ENCODE results near the gene LIPE.
A peak's percentile ranks its signal among the peaks of the same experiment; 100 is the strongest.
"Not testable (repeated sequence)": the region's sequence is repeated elsewhere in the genome, so short reads cannot be mapped to it uniquely, and the experiment has no call there.

LIPE gene

GRCh38 chr19:42459926-42460325, 32.7 kb upstream of the LIPE start:
- Histone ChIP-seq H3K9me3 (ENCODE audit: control insufficient read depth, low read length) (no peaks in the 10 kb centered on the region), H3K4me1 (no peaks in the 10 kb centered on the region), H3K27ac (no peak overlapping the region), H3K36me3 (ENCODE audit: control insufficient read depth, insufficient read depth, low read length) (no peaks in the 10 kb centered on the region), H2AFZ (no peak overlapping the region), H3K27me3 (ENCODE audit: control insufficient read depth, insufficient read depth, low read length) (no peaks in the 10 kb centered on the region), H3K4me2 (ENCODE audit: low read length) (no peak overlapping the region), H3K4me3 (ENCODE audit: low read depth, low read length) (no peak overlapping the region), H3K9ac (no peak overlapping the region), H3K79me2 (no peaks in the 10 kb centered on the region)
- TF ChIP-seq CTCF (IDR thresholded peaks at IDR 0.05): no peak

DNA sequence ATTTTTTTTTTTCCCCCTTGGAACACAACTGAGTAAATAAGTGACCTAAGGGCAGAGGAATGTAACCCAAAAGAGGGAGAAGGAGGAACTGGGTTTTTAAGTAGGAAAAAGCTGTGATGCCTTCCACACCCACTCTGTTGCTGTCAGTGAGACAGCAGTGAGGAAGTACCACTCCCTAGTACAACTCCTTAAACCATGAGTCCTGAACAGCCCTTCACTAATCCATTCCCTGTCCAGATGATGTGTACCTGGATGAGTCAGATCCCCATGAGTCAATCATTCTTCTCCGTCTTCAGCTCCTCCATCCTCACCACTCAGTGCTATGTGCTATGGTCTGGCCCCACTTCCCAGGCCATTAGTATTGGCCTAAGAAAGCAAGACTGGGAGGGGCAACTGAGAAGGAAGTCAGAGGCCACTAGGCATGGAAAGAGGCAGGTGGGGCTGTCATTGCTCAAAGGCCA, 28.5 kb upstream of the LIPE start:
- H3K9me3 ChIP-seq (ENCODE audit: control insufficient read depth, low read length): no peaks in the 10 kb centered on the region
- no peaks in the 10 kb centered on the region for H3K36me3 ChIP-seq (ENCODE audit: control insufficient read depth, insufficient read depth, low read length)
- no peaks in the 10 kb centered on the region for H3K79me2 ChIP-seq
- H3K9ac ChIP-seq: no peak overlapping the region
- no peak for TF ChIP-seq CTCF (IDR thresholded peaks at IDR 0.05)
- no peaks in the 10 kb centered on the region for H3K4me1 ChIP-seq
- H3K27me3 ChIP-seq (ENCODE audit: control insufficient read depth, insufficient read depth, low read length): no peaks in the 10 kb centered on the region
- no peak overlapping the region for H3K4me3 ChIP-seq (ENCODE audit: low read depth, low read length)
- no peak overlapping the region for H2AFZ ChIP-seq
- H3K4me2 ChIP-seq (ENCODE audit: low read length): no peak overlapping the region
- no peak overlapping the region for H3K27ac ChIP-seq

- no peaks in the 10 kb centered on the region for H3K79me2 ChIP-seq
- H3K36me3 ChIP-seq (ENCODE audit: control insufficient read depth, insufficient read depth, low read length): no peaks in the 10 kb centered on the region
- H3K27ac ChIP-seq: no peak overlapping the region
- H3K4me3 ChIP-seq (ENCODE audit: low read depth, low read length): no peak overlapping the region
- no peak overlapping the region for H3K4me2 ChIP-seq (ENCODE audit: low read length)
- no peak overlapping the region for H2AFZ ChIP-seq
- no peaks in the 10 kb centered on the region for H3K9me3 ChIP-seq (ENCODE audit: control insufficient read depth, low read length)
- H3K9ac ChIP-seq: no peak overlapping the region
- TF ChIP-seq CTCF (IDR thresholded peaks at IDR 0.05): no peak
- no peaks in the 10 kb centered on the region for H3K27me3 ChIP-seq (ENCODE audit: control insufficient read depth, insufficient read depth, low read length)
- H3K4me1 ChIP-seq: peaks cover 3% of the 10 kb centered on the region
Measured at GRCh38 chr19:42455086-42455485, 27.9 kb upstream of the LIPE start.

GRCh38 chr19:42452590-42452989, 25.4 kb upstream of the LIPE start:
- no peak for TF ChIP-seq CTCF (IDR thresholded peaks at IDR 0.05)
- Histone ChIP-seq H3K4me3 (ENCODE audit: low read depth, low read length) (no peak overlapping the region), H3K27ac (no peak overlapping the region), H3K9ac (no peak overlapping the region), H3K27me3 (ENCODE audit: control insufficient read depth, insufficient read depth, low read length) (no peaks in the 10 kb centered on the region), H3K9me3 (ENCODE audit: control insufficient read depth, low read length) (no peaks in the 10 kb centered on the region), H3K79me2 (no peaks in the 10 kb centered on the region), H3K36me3 (ENCODE audit: control insufficient read depth, insufficient read depth, low read length) (no peaks in the 10 kb centered on the region), H3K4me2 (ENCODE audit: low read length) (no peak overlapping the region), H3K4me1 (peaks cover 4% of the 10 kb centered on the region), H2AFZ (no peak overlapping the region)

DNA sequence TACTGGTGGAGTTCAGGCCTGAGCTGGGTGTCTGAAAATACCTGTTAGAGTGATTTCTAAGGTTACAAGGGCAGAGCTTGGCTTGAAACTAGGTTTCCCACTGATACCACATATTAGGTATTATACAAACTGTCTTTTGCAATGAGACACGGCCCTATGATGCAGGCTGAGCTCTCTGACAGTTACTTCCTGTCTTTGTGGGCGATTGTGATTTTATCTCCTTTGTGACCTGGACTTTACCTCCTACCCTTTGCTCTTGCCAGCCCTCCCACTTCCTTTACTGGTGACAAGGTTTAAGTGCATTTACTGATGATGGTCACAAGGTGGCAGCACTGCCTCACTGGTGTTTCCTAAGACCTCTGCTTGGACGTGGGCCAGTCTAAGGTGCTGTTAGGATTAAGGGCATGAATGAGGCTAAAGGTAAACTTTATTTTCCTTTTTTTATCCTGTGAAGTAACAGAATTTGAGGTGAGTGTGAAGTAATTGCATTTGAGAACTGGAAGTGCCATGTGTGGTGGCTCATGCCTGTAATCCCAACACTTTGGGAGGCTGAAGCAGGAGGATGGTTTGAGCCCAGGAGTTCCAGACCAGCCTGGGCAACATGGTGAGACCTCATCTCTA, 23.2 kb upstream of the LIPE start:
- Histone ChIP-seq H3K79me2 (no peaks in the 10 kb centered on the region), H3K27me3 (ENCODE audit: control insufficient read depth, insufficient read depth, low read length) (no peaks in the 10 kb centered on the region), H3K9me3 (ENCODE audit: control insufficient read depth, low read length) (no peaks in the 10 kb centered on the region), H3K9ac (no peak overlapping the region), H3K4me1 (peaks cover 4% of the 10 kb centered on the region), H3K4me2 (ENCODE audit: low read length) (no peak overlapping the region), H2AFZ (no peak overlapping the region), H3K4me3 (ENCODE audit: low read depth, low read length) (no peak overlapping the region), H3K27ac (peak overlapping the region; percentile 47), H3K36me3 (ENCODE audit: control insufficient read depth, insufficient read depth, low read length) (no peaks in the 10 kb centered on the region)
- peak; percentile 95 for TF ChIP-seq CTCF (IDR thresholded peaks at IDR 0.05)

GRCh38 chr19:42448306-42448705, 21.1 kb upstream of the LIPE start:
- not testable (repeated sequence) for H3K9ac ChIP-seq; H3K27ac ChIP-seq; H3K79me2 ChIP-seq; H3K4me1 ChIP-seq; H2AFZ ChIP-seq; H3K4me2 ChIP-seq (ENCODE audit: low read length); H3K27me3 ChIP-seq (ENCODE audit: control insufficient read depth, insufficient read depth, low read length); H3K4me3 ChIP-seq (ENCODE audit: low read depth, low read length); H3K36me3 ChIP-seq (ENCODE audit: control insufficient read depth, insufficient read depth, low read length); H3K9me3 ChIP-seq (ENCODE audit: control insufficient read depth, low read length)
